Neural cell (in vitro differentiated cells): ENCODE measurements around the gene PRPF38B.

Experiments used
- CTCF ChIP-seq: fragments of 450-650 bp; IDR thresholded peaks from 2 replicates; pipeline ENCODE4 v1.5.1; 2014; ENCODE audit warnings: antibody characterized with exemption, mild to moderate bottlenecking, moderate library complexity; ENCODE audit not compliant: poor library complexity, severe bottlenecking
- EP300 ChIP-seq: fragments of 450-650 bp; conservative IDR thresholded peaks from 2 replicates; pipeline ENCODE4 v1.6.1; 2014; ENCODE audit warnings: antibody characterized with exemption, mild to moderate bottlenecking, moderate library complexity; ENCODE audit not compliant: poor library complexity, severe bottlenecking

DNA sequence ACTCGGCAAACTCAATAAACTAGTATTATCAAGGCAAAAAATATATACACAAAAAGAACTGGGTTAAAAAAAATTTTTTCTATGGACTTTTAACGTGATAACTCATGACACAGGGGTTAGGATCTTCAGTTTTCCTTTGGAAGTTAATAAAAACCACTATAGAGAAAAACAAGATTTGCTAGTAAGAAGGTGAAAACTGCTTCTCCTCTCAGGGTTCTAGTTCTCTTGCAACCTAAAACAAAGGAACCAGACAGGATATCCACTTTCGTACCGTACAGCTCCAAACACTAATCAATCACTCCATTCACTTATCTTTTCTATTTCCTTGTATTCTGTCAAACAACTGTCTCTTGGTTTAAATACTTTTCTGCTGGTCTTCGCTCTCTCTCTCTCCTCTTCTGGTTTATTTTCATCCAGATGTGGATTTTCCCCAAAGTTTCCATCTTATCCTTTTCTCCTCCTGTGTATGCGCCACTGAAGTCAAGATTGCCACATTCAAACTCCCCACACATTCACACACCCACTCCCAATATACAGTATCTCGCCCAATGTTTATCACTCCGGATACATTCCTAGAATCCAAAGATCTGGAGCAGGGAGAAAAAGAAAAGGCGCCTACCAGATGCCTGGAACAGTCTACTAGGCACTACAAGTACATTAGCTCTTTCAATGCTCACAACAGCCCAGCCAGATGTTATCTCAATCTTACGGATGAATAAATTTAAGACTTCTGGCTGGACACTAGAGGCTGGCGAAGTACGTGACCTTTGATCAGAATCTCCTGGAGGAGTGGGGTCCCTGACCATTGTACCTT lies 775 bp upstream of the PRPF38B start:
- TF ChIP-seq CTCF (no peak), EP300 (no peak)
